Effector memory CD8-positive, alpha-beta T cell (primary cell): ENCODE results near the gene IKBIP.
"Not testable (repeated sequence)": the region's sequence is repeated elsewhere in the genome, so short reads cannot be mapped to it uniquely, and the experiment has no call there.

ENCODE experiments used
- ATAC-seq: fragments of 150-1000 bp; cut with Tn5 transposase; replicated peaks from 2 replicates; pipeline ENCODE4 v1.10.0; 2021; ENCODE audit warnings: mild to moderate bottlenecking, moderate library complexity
- DNase-seq, 3 experiments: peaks; one replicate each; pipeline ENCODE4 v3.0.0; 2021
- H3K27ac Mint-ChIP-seq, 2 donors: one replicate each; pipeline ENCODE4 v1.8.0; 2022; ENCODE audit warnings: mild to moderate bottlenecking in 2 of 2, mixed read lengths in 2 of 2, moderate library complexity in 2 of 2
- H3K27me3 Mint-ChIP-seq, 2 donors: one replicate each; pipeline ENCODE4 v1.8.0; 2022; ENCODE audit warnings: mixed read lengths in 2 of 2
- H3K36me3 Mint-ChIP-seq: one replicate; pipeline ENCODE4 v1.8.0; 2022; ENCODE audit warnings: mild to moderate bottlenecking, moderate library complexity, mixed read lengths; ENCODE audit not compliant: insufficient read depth
- H3K4me1 Mint-ChIP-seq, 2 donors: one replicate each; pipeline ENCODE4 v1.8.0; 2022; ENCODE audit warnings: low read depth in 2 of 2, mixed read lengths in 2 of 2
- H3K4me3 Mint-ChIP-seq, 2 donors: one replicate each; pipeline ENCODE4 v1.8.0; 2022; ENCODE audit warnings: mild to moderate bottlenecking in 2 of 2, mixed read lengths in 2 of 2, moderate library complexity in 2 of 2
- H3K9me3 Mint-ChIP-seq, 2 donors: one replicate each; pipeline ENCODE4 v1.8.0; 2022; ENCODE audit warnings: mixed read lengths in 2 of 2

Gene IKBIP

GRCh38 chr12:98606359-98606988, 38.1 kb downstream of the IKBIP start:
- Mint-ChIP-seq H3K4me3 (no peak overlapping the region), H3K27ac (peak overlapping the region in 1 of 2 donors; percentile 57), H3K27me3 (no peaks in the 10 kb centered on the region), H3K4me1 (no peaks in the 10 kb centered on the region), H3K36me3 (peaks cover 33% of the 10 kb centered on the region), H3K9me3 (no peaks in the 10 kb centered on the region)
- DNase-seq, result no peak
- ATAC-seq, result no peak

- Mint-ChIP-seq H3K4me3 (no peak overlapping the region), H3K4me1 (no peaks in the 10 kb centered on the region), H3K9me3 (no peaks in the 10 kb centered on the region), H3K36me3 (peaks cover 78% of the 10 kb centered on the region), H3K27ac (no peak overlapping the region), H3K27me3 (no peaks in the 10 kb centered on the region)
- ATAC-seq (no peak), DNase-seq (no peak)
Measured at GRCh38 chr12:98601924-98602323, 42.7 kb downstream of the IKBIP start.

GRCh38 chr12:98597313-98597712, 47.3 kb downstream of the IKBIP start:
- H3K4me3 Mint-ChIP-seq, result peak overlapping the region in 1 of 2 donors; percentile 25
- H3K27ac Mint-ChIP-seq, result peak overlapping the region in 1 of 2 donors; percentile 28
- ATAC-seq, DNase-seq, H3K27me3 Mint-ChIP-seq, H3K9me3 Mint-ChIP-seq: not testable (repeated sequence)
- peaks cover 25 to 29% of the 10 kb centered on the region in 2 donors for H3K4me1 Mint-ChIP-seq
- H3K36me3 Mint-ChIP-seq, result peaks cover 85% of the 10 kb centered on the region

- peaks cover 66% of the 10 kb centered on the region for H3K36me3 Mint-ChIP-seq
- DNase-seq, result peak in 1 of 3 experiments; percentile 7
- H3K9me3 Mint-ChIP-seq, result no peaks in the 10 kb centered on the region
- peak overlapping the region; percentile 97 to 98 for H3K27ac Mint-ChIP-seq
- H3K4me3 Mint-ChIP-seq, result peak overlapping the region; percentile 93 to 95
- no peaks in the 10 kb centered on the region for H3K27me3 Mint-ChIP-seq
- peaks cover 26 to 29% of the 10 kb centered on the region in 2 donors for H3K4me1 Mint-ChIP-seq
- ATAC-seq, result no peak
Measured at GRCh38 chr12:98595243-98595988, 49.2 kb downstream of the IKBIP start.

- Mint-ChIP-seq H3K4me3 (peak overlapping the region; percentile 93 to 95), H3K27ac (peak overlapping the region; percentile 97 to 98), H3K27me3 (no peaks in the 10 kb centered on the region), H3K9me3 (no peaks in the 10 kb centered on the region), H3K36me3 (peaks cover 54% of the 10 kb centered on the region), H3K4me1 (peaks cover 26 to 29% of the 10 kb centered on the region in 2 donors)
- ATAC-seq (no peak), DNase-seq (no peak)
Measured at GRCh38 chr12:98594050-98594835, 50.3 kb downstream of the IKBIP start.

- Mint-ChIP-seq H3K36me3 (peaks cover 47% of the 10 kb centered on the region), H3K27me3 (no peaks in the 10 kb centered on the region), H3K27ac (peak within 1 kb of the TSS; percentile 97 to 98), H3K9me3 (no peaks in the 10 kb centered on the region), H3K4me3 (peak within 1 kb of the TSS; percentile 93 to 95), H3K4me1 (peaks cover 26 to 29% of the 10 kb centered on the region in 2 donors)
- ATAC-seq (peak; percentile 96), DNase-seq (peak; percentile 87 to 89 (median 89))
Measured at GRCh38 chr12:98593351-98594049, 51.1 kb downstream of the IKBIP start, which contains the start of gene SLC25A3. TSS of gene SLC25A3 (plus strand) at chr12:98593686. CDS start at chr12:98593979, 293 bp downstream.

- no peaks in the 10 kb centered on the region for H3K9me3 Mint-ChIP-seq
- no peaks in the 10 kb centered on the region for H3K27me3 Mint-ChIP-seq
- DNase-seq (peak in 1 of 3 experiments; percentile 11), ATAC-seq (peak; percentile 6)
- peaks cover 26 to 29% of the 10 kb centered on the region in 2 donors for H3K4me1 Mint-ChIP-seq
- peaks cover 41% of the 10 kb centered on the region for H3K36me3 Mint-ChIP-seq
- H3K4me3 Mint-ChIP-seq, result peak overlapping the region; percentile 93 to 95
- peak overlapping the region; percentile 97 to 98 for H3K27ac Mint-ChIP-seq
Measured at GRCh38 chr12:98592825-98593322, 51.7 kb downstream of the IKBIP start.

GRCh38 chr12:98591209-98591608, 53.4 kb downstream of the IKBIP start:
- Mint-ChIP-seq H3K27me3 (no peaks in the 10 kb centered on the region), H3K27ac (no peak overlapping the region), H3K36me3 (peaks cover 26% of the 10 kb centered on the region), H3K9me3 (no peaks in the 10 kb centered on the region), H3K4me1 (peaks cover 20 to 23% of the 10 kb centered on the region in 2 donors), H3K4me3 (no peak overlapping the region)
- DNase-seq (no peak), ATAC-seq (no peak)

GRCh38 chr12:98587084-98587483, 57.5 kb downstream of the IKBIP start:
- Mint-ChIP-seq H3K27me3 (no peaks in the 10 kb centered on the region), H3K4me3 (no peak overlapping the region), H3K4me1 (peaks cover 0 to 1% of the 10 kb centered on the region in 2 donors), H3K36me3 (no peaks in the 10 kb centered on the region), H3K27ac (no peak overlapping the region), H3K9me3 (no peaks in the 10 kb centered on the region)
- no peak for ATAC-seq
- DNase-seq, result no peak

- DNase-seq, result no peak
- no peak for ATAC-seq
- H3K27me3 Mint-ChIP-seq, result no peaks in the 10 kb centered on the region
- H3K4me3 Mint-ChIP-seq, result no peak overlapping the region
- H3K4me1 Mint-ChIP-seq, result no peaks in the 10 kb centered on the region
- H3K36me3 Mint-ChIP-seq, result no peaks in the 10 kb centered on the region
- H3K27ac Mint-ChIP-seq, result no peak overlapping the region
- no peaks in the 10 kb centered on the region for H3K9me3 Mint-ChIP-seq
Measured at GRCh38 chr12:98582093-98582492, 62.5 kb downstream of the IKBIP start.

GRCh38 chr12:98581101-98581500, 63.5 kb downstream of the IKBIP start:
- DNase-seq, result no peak
- ATAC-seq, result no peak
- H3K9me3 Mint-ChIP-seq, result no peaks in the 10 kb centered on the region
- H3K27me3 Mint-ChIP-seq, result peaks cover 0 to 4% of the 10 kb centered on the region in 2 donors
- no peaks in the 10 kb centered on the region for H3K36me3 Mint-ChIP-seq
- H3K4me1 Mint-ChIP-seq, result no peaks in the 10 kb centered on the region
- H3K4me3 Mint-ChIP-seq, result no peak overlapping the region
- H3K27ac Mint-ChIP-seq, result no peak overlapping the region

GRCh38 chr12:98580695-98581094, 63.9 kb downstream of the IKBIP start:
- no peaks in the 10 kb centered on the region for H3K36me3 Mint-ChIP-seq
- ATAC-seq (no peak), DNase-seq (no peak)
- no peak overlapping the region for H3K27ac Mint-ChIP-seq
- H3K9me3 Mint-ChIP-seq, result no peaks in the 10 kb centered on the region
- H3K27me3 Mint-ChIP-seq, result peaks cover 0 to 4% of the 10 kb centered on the region in 2 donors
- H3K4me3 Mint-ChIP-seq, result no peak overlapping the region
- no peaks in the 10 kb centered on the region for H3K4me1 Mint-ChIP-seq

- no peaks in the 10 kb centered on the region for H3K4me1 Mint-ChIP-seq
- no peaks in the 10 kb centered on the region for H3K36me3 Mint-ChIP-seq
- ATAC-seq (no peak), DNase-seq (no peak)
- peaks cover 0 to 4% of the 10 kb centered on the region in 2 donors for H3K27me3 Mint-ChIP-seq
- no peaks in the 10 kb centered on the region for H3K9me3 Mint-ChIP-seq
- H3K4me3 Mint-ChIP-seq, result no peak overlapping the region
- H3K27ac Mint-ChIP-seq, result no peak overlapping the region
Measured at GRCh38 chr12:98579835-98580234, 64.8 kb downstream of the IKBIP start.
